ENCODE results near the gene UBD. TPM values are rescaled to one million over a fixed set of nuclear protein-coding genes. Genes with fewer than 3 reads are reported as not detected.

The UBD gene
- total RNA-seq, 2 donors from 2014 or later: not detected

DNA sequence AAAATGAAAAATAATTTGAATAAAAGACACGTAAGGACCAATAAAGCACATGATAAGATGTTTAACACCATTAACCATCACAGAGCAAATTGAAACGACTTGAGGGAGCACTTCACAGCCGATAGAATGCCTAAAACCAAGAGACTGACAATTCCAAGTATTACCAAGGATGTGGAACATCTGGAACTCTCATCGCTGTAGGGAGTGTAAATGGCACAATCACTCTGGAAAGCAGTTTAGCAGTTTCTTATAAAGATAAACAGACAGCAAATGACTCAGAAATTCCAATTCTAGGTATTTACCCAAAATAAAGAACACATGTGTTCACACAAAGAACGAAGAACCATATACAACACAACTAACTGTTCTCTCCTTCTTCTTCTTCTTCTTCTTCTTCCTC lies 8.5 kb upstream of the UBD start:
- TF ChIP-seq, protein P1, sequence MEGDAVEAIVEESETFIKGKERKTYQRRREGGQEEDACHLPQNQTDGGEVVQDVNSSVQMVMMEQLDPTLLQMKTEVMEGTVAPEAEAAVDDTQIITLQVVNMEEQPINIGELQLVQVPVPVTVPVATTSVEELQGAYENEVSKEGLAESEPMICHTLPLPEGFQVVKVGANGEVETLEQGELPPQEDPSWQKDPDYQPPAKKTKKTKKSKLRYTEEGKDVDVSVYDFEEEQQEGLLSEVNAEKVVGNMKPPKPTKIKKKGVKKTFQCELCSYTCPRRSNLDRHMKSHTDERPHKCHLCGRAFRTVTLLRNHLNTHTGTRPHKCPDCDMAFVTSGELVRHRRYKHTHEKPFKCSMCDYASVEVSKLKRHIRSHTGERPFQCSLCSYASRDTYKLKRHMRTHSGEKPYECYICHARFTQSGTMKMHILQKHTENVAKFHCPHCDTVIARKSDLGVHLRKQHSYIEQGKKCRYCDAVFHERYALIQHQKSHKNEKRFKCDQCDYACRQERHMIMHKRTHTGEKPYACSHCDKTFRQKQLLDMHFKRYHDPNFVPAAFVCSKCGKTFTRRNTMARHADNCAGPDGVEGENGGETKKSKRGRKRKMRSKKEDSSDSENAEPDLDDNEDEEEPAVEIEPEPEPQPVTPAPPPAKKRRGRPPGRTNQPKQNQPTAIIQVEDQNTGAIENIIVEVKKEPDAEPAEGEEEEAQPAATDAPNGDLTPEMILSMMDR (IDR thresholded peaks at IDR 0.05): no peak
- no peaks in the 10 kb centered on the region for H3K27me3 ChIP-seq (replicated peaks; ENCODE audit: insufficient read depth)
- DNase-seq (ENCODE audit: low spot score) (no peak), ATAC-seq (ENCODE audit: insufficient number of reproducible peaks, low FRiP score, low read depth) (no peak)
- no peak overlapping the region for H3K4me3 ChIP-seq
- no peaks in the 10 kb centered on the region for H3K9me3 ChIP-seq
- H3K4me1 ChIP-seq (ENCODE audit: control insufficient read depth in 1 of 2, low read depth in 2 of 2): no peaks in the 10 kb centered on the region
- no peaks in the 10 kb centered on the region for H3K36me3 ChIP-seq
- no peak overlapping the region for H3K27ac ChIP-seq

DNA sequence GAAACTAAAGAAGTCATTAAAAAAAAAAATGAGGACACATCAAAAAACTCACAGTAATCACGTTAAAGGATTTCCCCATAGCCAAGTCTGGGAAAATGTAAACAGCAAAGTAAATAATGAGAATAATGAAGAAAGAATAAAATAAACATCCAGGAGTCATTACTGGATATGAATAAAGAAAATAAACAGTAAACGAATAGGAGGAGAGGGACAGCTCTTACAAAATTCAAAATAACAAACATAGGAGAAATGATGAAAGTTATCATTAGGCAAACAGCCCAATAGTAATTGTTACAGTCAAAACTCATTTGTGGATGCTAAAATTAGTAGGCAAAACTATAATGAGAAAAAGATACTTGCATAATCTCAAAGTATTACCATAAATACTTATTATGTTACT lies 8.0 kb upstream of the UBD start:
- Histone ChIP-seq H3K9me3 (no peaks in the 10 kb centered on the region), H3K36me3 (no peaks in the 10 kb centered on the region), H3K4me3 (no peak overlapping the region), H3K27ac (no peak overlapping the region), H3K4me1 (ENCODE audit: control insufficient read depth in 1 of 2, low read depth in 2 of 2) (no peaks in the 10 kb centered on the region), H3K27me3 (replicated peaks; ENCODE audit: insufficient read depth) (no peaks in the 10 kb centered on the region)
- ATAC-seq (ENCODE audit: insufficient number of reproducible peaks, low FRiP score, low read depth): no peak
- TF ChIP-seq, protein P1 (IDR thresholded peaks at IDR 0.05): no peak
- DNase-seq (ENCODE audit: low spot score): no peak

DNA sequence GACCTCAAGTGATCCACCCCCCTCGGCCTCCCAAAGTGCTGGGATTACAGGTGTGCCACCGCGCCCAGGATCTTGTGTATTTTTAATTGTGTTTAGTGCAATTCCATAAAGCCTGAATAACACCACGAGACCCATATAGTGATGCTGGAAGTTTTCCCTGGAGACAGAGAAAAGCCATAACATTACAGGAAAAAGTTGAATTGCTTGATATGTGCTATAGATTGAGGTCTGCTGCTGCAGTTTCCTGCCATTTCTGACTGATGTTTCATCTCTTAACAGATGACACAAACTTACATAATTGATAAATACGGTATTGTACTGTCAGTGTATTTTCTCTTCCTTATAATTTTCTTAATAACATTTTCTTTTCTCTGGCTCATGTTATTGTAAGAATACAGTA lies 7.3 kb upstream of the UBD start:
- TF ChIP-seq, protein P1 (IDR thresholded peaks at IDR 0.05): no peak
- Histone ChIP-seq H3K27ac (no peak overlapping the region), H3K27me3 (replicated peaks; ENCODE audit: insufficient read depth) (no peaks in the 10 kb centered on the region), H3K36me3 (no peaks in the 10 kb centered on the region), H3K4me1 (ENCODE audit: control insufficient read depth in 1 of 2, low read depth in 2 of 2) (no peaks in the 10 kb centered on the region), H3K4me3 (no peak overlapping the region), H3K9me3 (no peaks in the 10 kb centered on the region)
- ATAC-seq (ENCODE audit: insufficient number of reproducible peaks, low FRiP score, low read depth) (no peak), DNase-seq (ENCODE audit: low spot score) (no peak)

DNA sequence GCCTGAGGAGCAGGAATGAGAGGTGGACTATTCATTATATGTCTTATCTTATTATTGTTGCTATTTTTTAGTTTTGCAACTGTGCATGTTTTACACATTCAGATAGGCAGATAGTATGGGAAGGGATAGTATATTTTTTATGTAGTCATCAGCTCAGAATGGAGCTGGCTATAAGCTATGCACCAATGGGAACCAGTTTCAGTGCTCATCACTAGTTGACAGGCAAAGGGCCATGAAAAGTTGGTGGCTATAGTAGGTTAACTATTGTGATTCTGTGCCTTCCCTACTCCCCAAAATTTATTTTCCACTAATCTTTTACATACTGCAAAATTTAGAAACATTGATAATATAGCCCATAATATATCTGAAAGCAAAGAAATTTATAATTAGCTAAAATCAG lies 5.3 kb upstream of the UBD start:
- Histone ChIP-seq H3K9me3 (no peaks in the 10 kb centered on the region), H3K4me1 (ENCODE audit: control insufficient read depth in 1 of 2, low read depth in 2 of 2) (no peaks in the 10 kb centered on the region), H3K36me3 (no peaks in the 10 kb centered on the region), H3K4me3 (no peak overlapping the region), H3K27ac (no peak overlapping the region), H3K27me3 (replicated peaks; ENCODE audit: insufficient read depth) (no peaks in the 10 kb centered on the region)
- ATAC-seq (ENCODE audit: insufficient number of reproducible peaks, low FRiP score, low read depth): no peak
- TF ChIP-seq, protein P1 (IDR thresholded peaks at IDR 0.05): no peak
- no peak for DNase-seq (ENCODE audit: low spot score)

DNA sequence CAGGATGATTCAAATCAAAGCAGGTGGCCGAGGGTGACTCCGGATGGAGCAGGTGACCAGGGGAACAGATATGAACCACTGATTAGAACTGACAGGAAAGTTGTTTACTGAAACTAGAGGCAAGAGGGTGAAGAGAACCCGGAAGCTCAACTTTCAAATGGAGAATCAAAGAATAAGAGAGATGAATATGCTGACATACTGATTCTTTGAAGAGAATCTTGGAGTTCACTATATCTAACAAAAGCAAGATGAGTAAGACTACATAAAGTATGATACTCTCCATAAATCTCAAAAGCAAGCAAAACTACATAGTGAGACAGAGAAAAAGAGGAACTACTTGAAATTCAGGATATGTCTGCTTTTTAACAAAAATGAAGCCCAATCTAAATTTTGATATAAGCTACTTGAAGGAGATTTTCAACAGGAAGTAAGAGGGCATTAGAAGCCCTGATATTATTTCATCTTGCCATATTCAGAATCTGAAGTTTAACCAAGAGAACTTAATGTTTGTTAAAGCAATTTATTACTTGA lies 4.0 kb upstream of the UBD start:
- TF ChIP-seq, protein P1 (IDR thresholded peaks at IDR 0.05): no peak
- Histone ChIP-seq H3K36me3 (no peaks in the 10 kb centered on the region), H3K9me3 (no peaks in the 10 kb centered on the region), H3K27me3 (replicated peaks; ENCODE audit: insufficient read depth) (no peaks in the 10 kb centered on the region), H3K4me1 (ENCODE audit: control insufficient read depth in 1 of 2, low read depth in 2 of 2) (no peaks in the 10 kb centered on the region), H3K27ac (no peak overlapping the region), H3K4me3 (no peak overlapping the region)
- ATAC-seq (ENCODE audit: insufficient number of reproducible peaks, low FRiP score, low read depth): no peak
- no peak for DNase-seq (ENCODE audit: low spot score)
